Panc1 (cell line): ENCODE measurements around the gene IQGAP1.

Source experiments
- POLR2AphosphoS5 ChIP-seq: IDR thresholded peaks from 2 replicates; pipeline ENCODE4 v1.6.1; 2012; ENCODE audit warnings: mild to moderate bottlenecking, low read depth, low read length, moderate library complexity
- REST ChIP-seq, 2 experiments: IDR thresholded peaks; 2 replicates each; pipeline ENCODE4 v1.6.1; 2011 to 2012; ENCODE audit warnings: low read depth in 2 of 2, control low read depth in 1 of 2, low read length in 1 of 2, mild to moderate bottlenecking in 1 of 2, moderate library complexity in 1 of 2; ENCODE audit not compliant: insufficient read depth in 1 of 2
- SIN3A ChIP-seq: IDR thresholded peaks from 2 replicates; pipeline ENCODE4 v1.6.1; 2012; ENCODE audit warnings: low read depth, mild to moderate bottlenecking, low read length, moderate library complexity, borderline replicate concordance; ENCODE audit not compliant: insufficient read depth
- TCF7L2 ChIP-seq: IDR thresholded peaks from 2 replicates; pipeline ENCODE4 v1.6.1; 2011; ENCODE audit warnings: mild to moderate bottlenecking, low read depth, low read length, inconsistent platforms
- TF ChIP-seq, protein P1 (sequence below): fragments of 450-650 bp; IDR thresholded peaks from 2 replicates; pipeline ENCODE4 v1.5.1; 2017; ENCODE audit warnings: mild to moderate bottlenecking

- TF ChIP-seq, protein P1, sequence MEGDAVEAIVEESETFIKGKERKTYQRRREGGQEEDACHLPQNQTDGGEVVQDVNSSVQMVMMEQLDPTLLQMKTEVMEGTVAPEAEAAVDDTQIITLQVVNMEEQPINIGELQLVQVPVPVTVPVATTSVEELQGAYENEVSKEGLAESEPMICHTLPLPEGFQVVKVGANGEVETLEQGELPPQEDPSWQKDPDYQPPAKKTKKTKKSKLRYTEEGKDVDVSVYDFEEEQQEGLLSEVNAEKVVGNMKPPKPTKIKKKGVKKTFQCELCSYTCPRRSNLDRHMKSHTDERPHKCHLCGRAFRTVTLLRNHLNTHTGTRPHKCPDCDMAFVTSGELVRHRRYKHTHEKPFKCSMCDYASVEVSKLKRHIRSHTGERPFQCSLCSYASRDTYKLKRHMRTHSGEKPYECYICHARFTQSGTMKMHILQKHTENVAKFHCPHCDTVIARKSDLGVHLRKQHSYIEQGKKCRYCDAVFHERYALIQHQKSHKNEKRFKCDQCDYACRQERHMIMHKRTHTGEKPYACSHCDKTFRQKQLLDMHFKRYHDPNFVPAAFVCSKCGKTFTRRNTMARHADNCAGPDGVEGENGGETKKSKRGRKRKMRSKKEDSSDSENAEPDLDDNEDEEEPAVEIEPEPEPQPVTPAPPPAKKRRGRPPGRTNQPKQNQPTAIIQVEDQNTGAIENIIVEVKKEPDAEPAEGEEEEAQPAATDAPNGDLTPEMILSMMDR = no peak
- no peak for TF ChIP-seq TCF7L2
- no peak for TF ChIP-seq POLR2AphosphoS5
- TF ChIP-seq REST (IDR thresholded peaks at IDR 0.05; ENCODE audit: insufficient read depth in 1 of 2, low read depth in 2 of 2, low read length in 1 of 2) = no peak
- TF ChIP-seq SIN3A = no peak
Measured at GRCh38 chr15:90394748-90395442, 6.9 kb downstream of the IQGAP1 start.
